Measurements from ENCODE around the gene SLC6A12. TPM values are rescaled to one million over a fixed set of nuclear protein-coding genes. Genes with fewer than 3 reads are reported as not detected.

The SLC6A12 gene
- total RNA-seq, 6 experiments from 2014 or later: 8.2 to 114 (median 26.5) TPM

- H3K9me3 ChIP-seq: no peaks in the 10 kb centered on the region
- H3K4me3 ChIP-seq: no peak overlapping the region
- ATAC-seq: no peak
- no peak overlapping the region for H3K27ac ChIP-seq
- TF ChIP-seq POLR2A (IDR thresholded peaks at IDR 0.05): no peak
- no peak for TF ChIP-seq CTCF (IDR thresholded peaks at IDR 0.05)
- WGBS (ENCODE audit: insufficient coverage, low coverage, low lambda C conversion rate, missing lambda C conversion rate): 60% methylated on average over 3 of the region's 11 CpGs
- no peaks in the 10 kb centered on the region for H3K27me3 ChIP-seq
- peaks cover 0 to 9% (median 3%) of the 10 kb centered on the region in 4 donors for H3K4me1 ChIP-seq
- H3K36me3 ChIP-seq: no peaks in the 10 kb centered on the region
- DNase-seq: no peak
- intact Hi-C loops (cut with DNase I): no loop called here
Measured at GRCh38 chr12:186006-186625, 27.8 kb downstream of the SLC6A12 start.

GRCh38 chr12:185576-185955 lies 28.4 kb downstream of the SLC6A12 start:
- 33% methylated on average over 2 of the region's 8 CpGs for WGBS (ENCODE audit: insufficient coverage, low coverage, low lambda C conversion rate, missing lambda C conversion rate)
- peak; percentile 13 to 64 (median 56) for DNase-seq
- H3K27ac ChIP-seq: no peak overlapping the region
- H3K4me1 ChIP-seq: peaks cover 0 to 14% (median 3%) of the 10 kb centered on the region in 4 donors
- ATAC-seq: no peak
- no peak overlapping the region for H3K4me3 ChIP-seq
- no peaks in the 10 kb centered on the region for H3K27me3 ChIP-seq
- no peak for TF ChIP-seq CTCF (IDR thresholded peaks at IDR 0.05)
- TF ChIP-seq POLR2A (IDR thresholded peaks at IDR 0.05): no peak
- H3K9me3 ChIP-seq: no peaks in the 10 kb centered on the region
- intact Hi-C loops (cut with DNase I): no loop called here
- no peaks in the 10 kb centered on the region for H3K36me3 ChIP-seq

GRCh38 chr12:184811-185575 lies 29.0 kb downstream of the SLC6A12 start:
- peaks cover 0 to 14% (median 3%) of the 10 kb centered on the region in 4 donors for H3K4me1 ChIP-seq
- no peaks in the 10 kb centered on the region for H3K36me3 ChIP-seq
- intact Hi-C loops (cut with DNase I): no loop called here
- H3K4me3 ChIP-seq: no peak overlapping the region
- no peaks in the 10 kb centered on the region for H3K9me3 ChIP-seq
- DNase-seq (peak in 1 of 3 donors; percentile 10), ATAC-seq (no peak)
- 67% methylated on average over 9 of the region's 13 CpGs for WGBS (ENCODE audit: insufficient coverage, low coverage, low lambda C conversion rate, missing lambda C conversion rate)
- H3K27me3 ChIP-seq: no peaks in the 10 kb centered on the region
- no peak overlapping the region for H3K27ac ChIP-seq
- TF ChIP-seq CTCF (IDR thresholded peaks at IDR 0.05) (no peak), POLR2A (IDR thresholded peaks at IDR 0.05) (no peak)

GRCh38 chr12:182381-182892 lies 31.5 kb downstream of the SLC6A12 start:
- TF ChIP-seq CTCF (IDR thresholded peaks at IDR 0.05): no peak
- TF ChIP-seq POLR2A (IDR thresholded peaks at IDR 0.05): no peak
- Histone ChIP-seq H3K27me3 (no peaks in the 10 kb centered on the region), H3K4me3 (no peak overlapping the region), H3K27ac (no peak overlapping the region), H3K4me1 (peaks cover 0 to 12% (median 0%) of the 10 kb centered on the region in 4 donors), H3K36me3 (no peaks in the 10 kb centered on the region), H3K9me3 (no peaks in the 10 kb centered on the region)
- DNase-seq (no peak), ATAC-seq (no peak)
- 50% methylated on average over 1 of the region's 10 CpGs for WGBS (ENCODE audit: insufficient coverage, low coverage, low lambda C conversion rate, missing lambda C conversion rate)
- intact Hi-C loops (cut with DNase I): no loop called here
